D721Med (cell line): Measurements from ENCODE around the gene HOXA6.

Source experiments
- DNase-seq: peaks from one replicate; pipeline ENCODE4 v3.0.0; 2011; ENCODE audit warnings: low spot score; ENCODE audit not compliant: insufficient read length
- FAIRE-seq: peaks from 2 replicates; lab custom pipeline; 2011; peaks lifted over from hg19 to GRCh38; lab: Jason Lieb, UNC
- CTCF ChIP-seq: IDR thresholded peaks from 2 replicates; pipeline ENCODE4 v1.5.1; 2012; ENCODE audit warnings: mild to moderate bottlenecking, control low read depth; ENCODE audit not compliant: insufficient read depth; ENCODE audit errors: missing control alignments

HOXA6 gene

GRCh38 chr7:27099453-27100370 is 47.9 kb downstream of the HOXA6 start:
- DNase-seq (no peak), FAIRE-seq (no peak)
- no peak for TF ChIP-seq CTCF

- TF ChIP-seq CTCF = no peak
- no peak for DNase-seq
- FAIRE-seq = no peak
These were observed 48.8 kb downstream of the HOXA6 start for GRCh38 chr7:27098578-27099451.

- FAIRE-seq (no peak), DNase-seq (no peak)
- TF ChIP-seq CTCF = no peak
These were observed 49.6 kb downstream of the HOXA6 start for GRCh38 chr7:27097686-27098577.

- no peak for DNase-seq
These were observed 50.6 kb downstream of the HOXA6 start for GRCh38 chr7:27096768-27097514.

GRCh38 chr7:27095897-27096767 is 51.4 kb downstream of the HOXA6 start, which contains the start of gene HOXA1:
TSS of gene HOXA1 (minus strand) at chr7:27096000. CDS start at chr7:27095912, 88 bp downstream.
- DNase-seq (no peak), FAIRE-seq (no peak)
- no peak for TF ChIP-seq CTCF

More at GRCh38 chr7:27096768-27097514, 50.6 kb downstream of the HOXA6 start:
- no peak for FAIRE-seq
- TF ChIP-seq CTCF = no peak
